GM23338 (cell line): ENCODE results near the gene CD83. TPM values are rescaled to one million over a fixed set of nuclear protein-coding genes. Genes with fewer than 3 reads are reported as not detected.

ENCODE experiments used
- ATAC-seq: fragments of 200-7000 bp; cut with Tn5 transposase; 3 replicates; pipeline ENCODE4 v1.9.1; 2020
- DNase-seq: peaks from one replicate; pipeline ENCODE4 v3.0.0-alpha.2; 2015; ENCODE audit warnings: low spot score
- H2AFZ ChIP-seq: fragments of 200-600 bp; sonication (generic); 2 replicates; pipeline ENCODE4 v1.8.0; 2016; ENCODE audit warnings: antibody characterized with exemption, mild to moderate bottlenecking, moderate library complexity
- H3F3A ChIP-seq: fragments of 200-600 bp; sonication (generic); replicated peaks from 2 replicates; pipeline ENCODE4 v1.8.0; 2017; ENCODE audit warnings: antibody characterized with exemption, mixed run types, low read depth
- H3K27ac ChIP-seq: fragments of 200-600 bp; sonication (generic); 2 replicates; pipeline ENCODE4 v1.6.1; 2016; ENCODE audit warnings: low read depth
- H3K27me3 ChIP-seq: fragments of 200-600 bp; sonication (generic); 2 replicates; pipeline ENCODE4 v1.8.0; 2016; ENCODE audit warnings: mild to moderate bottlenecking, mixed run types, moderate library complexity; ENCODE audit not compliant: insufficient read depth
- H3K36me3 ChIP-seq: fragments of 200-600 bp; sonication (generic); 2 replicates; pipeline ENCODE4 v1.8.0; 2016; ENCODE audit warnings: mild to moderate bottlenecking; ENCODE audit not compliant: insufficient read depth
- H3K4me1 ChIP-seq: fragments of 200-600 bp; sonication (generic); 2 replicates; pipeline ENCODE4 v1.8.0; 2016; ENCODE audit warnings: mild to moderate bottlenecking, moderate library complexity; ENCODE audit not compliant: insufficient read depth
- H3K4me2 ChIP-seq: fragments of 200-600 bp; sonication (generic); 2 replicates; pipeline ENCODE4 v1.7.1; 2017; ENCODE audit warnings: mixed run types
- H3K4me3 ChIP-seq: fragments of 200-600 bp; sonication (generic); 2 replicates; pipeline ENCODE4 v1.6.1; 2016; ENCODE audit warnings: mixed run types
- H3K79me2 ChIP-seq: fragments of 200-600 bp; sonication (generic); replicated peaks from 2 replicates; pipeline ENCODE4 v1.8.0; 2017; ENCODE audit warnings: mild to moderate bottlenecking; ENCODE audit not compliant: insufficient read depth
- H3K9me2 ChIP-seq: fragments of 200-600 bp; sonication (generic); 2 replicates; pipeline ENCODE4 v1.8.0; 2017; ENCODE audit not compliant: insufficient read depth
- H4K20me1 ChIP-seq: fragments of 200-600 bp; sonication (generic); replicated peaks from 2 replicates; pipeline ENCODE4 v1.8.0; 2017; ENCODE audit warnings: mild to moderate bottlenecking; ENCODE audit not compliant: insufficient read depth
- H3K27ac Mint-ChIP-seq: 2 replicates; pipeline ENCODE4 v1.8.0; 2020; ENCODE audit warnings: inconsistent platforms, mild to moderate bottlenecking, moderate library complexity, mixed read lengths
- H3K27me3 Mint-ChIP-seq: 3 replicates; pipeline ENCODE4 v1.8.0; 2022; ENCODE audit warnings: low read depth, mild to moderate bottlenecking, moderate library complexity, mixed read lengths, inconsistent platforms; ENCODE audit not compliant: insufficient read depth, poor library complexity
- H3K36me3 Mint-ChIP-seq: 3 replicates; pipeline ENCODE4 v1.8.0; 2021; ENCODE audit warnings: low read depth, mild to moderate bottlenecking, inconsistent platforms, moderate library complexity, mixed read lengths
- H3K4me1 Mint-ChIP-seq: 3 replicates; pipeline ENCODE4 v1.8.0; 2020; ENCODE audit warnings: mild to moderate bottlenecking, inconsistent platforms, mixed read lengths
- H3K4me3 Mint-ChIP-seq: 3 replicates; pipeline ENCODE4 v1.8.0; 2021; ENCODE audit warnings: moderate library complexity, mild to moderate bottlenecking, inconsistent platforms, mixed read lengths
- H3K9me3 Mint-ChIP-seq: 3 replicates; pipeline ENCODE4 v1.8.0; 2020; ENCODE audit warnings: moderate library complexity, mild to moderate bottlenecking, inconsistent platforms, mixed read lengths
- CREB1 ChIP-seq: fragments of 250-450 bp; sonication (Bioruptor Pico); IDR thresholded peaks from 2 replicates; pipeline ENCODE4 v1.5.0; 2020; ENCODE audit warnings: low read depth, mild to moderate bottlenecking, moderate library complexity
- EZH2phosphoT487 ChIP-seq: fragments of 200-600 bp; sonication (generic); IDR thresholded peaks from one replicate; pipeline ENCODE4 v1.8.1; 2018; ENCODE audit warnings: antibody characterized with exemption; ENCODE audit not compliant: unreplicated experiment
- NANOG ChIP-seq: IDR thresholded peaks from 2 replicates; pipeline ENCODE4 v1.6.1; 2016; ENCODE audit warnings: antibody characterized with exemption, borderline replicate concordance
- POLR2AphosphoS5 ChIP-seq: IDR thresholded peaks from 2 replicates; pipeline ENCODE4 v1.6.1; 2016; ENCODE audit warnings: antibody characterized with exemption, low read depth
- ZNF331 ChIP-seq: fragments of 250-450 bp; sonication (Bioruptor Pico); IDR thresholded peaks from 2 replicates; pipeline ENCODE4 v1.5.0; 2020; ENCODE audit warnings: low read depth, mild to moderate bottlenecking, moderate library complexity
- polyA plus RNA-seq: library from polyadenylated mRNA; unstranded; fragments of >200 nt; fragmentation: Nextera tagmentation; extraction: Ambion mirVana; gene quantifications from 2 replicates; pipeline ENCODE4 v1.2.1, GENCODE V29; 2016
- total RNA-seq: library from RNA; depleted of rRNA; stranded (reverse); fragments of >200 nt; shearing (Covaris generic); gene quantifications from 2 replicates; pipeline ENCODE4 v1.2.3, GENCODE V29; 2014
- TF ChIP-seq, protein P1 (sequence below), 2 experiments: fragments of 200-600 bp in 1 of 2; sonication (generic) in 1 of 2; conservative IDR thresholded peaks; 2 replicates each; pipeline versions ENCODE4 v1.5.1 to v1.6.1; 2016 to 2017; ENCODE audit warnings: antibody characterized with exemption in 2 of 2, low read depth in 2 of 2, mild to moderate bottlenecking in 2 of 2, moderate library complexity in 1 of 2
- TF ChIP-seq, protein P2 (sequence below): fragments of 250-450 bp; sonication (Bioruptor Pico); IDR thresholded peaks from 2 replicates; pipeline ENCODE4 v1.5.0; 2020; ENCODE audit warnings: mild to moderate bottlenecking, moderate library complexity

Gene CD83
- total and polyA plus RNA-seq, 2 experiments from 2014 or later = 8.1 to 13.2 TPM

DNA sequence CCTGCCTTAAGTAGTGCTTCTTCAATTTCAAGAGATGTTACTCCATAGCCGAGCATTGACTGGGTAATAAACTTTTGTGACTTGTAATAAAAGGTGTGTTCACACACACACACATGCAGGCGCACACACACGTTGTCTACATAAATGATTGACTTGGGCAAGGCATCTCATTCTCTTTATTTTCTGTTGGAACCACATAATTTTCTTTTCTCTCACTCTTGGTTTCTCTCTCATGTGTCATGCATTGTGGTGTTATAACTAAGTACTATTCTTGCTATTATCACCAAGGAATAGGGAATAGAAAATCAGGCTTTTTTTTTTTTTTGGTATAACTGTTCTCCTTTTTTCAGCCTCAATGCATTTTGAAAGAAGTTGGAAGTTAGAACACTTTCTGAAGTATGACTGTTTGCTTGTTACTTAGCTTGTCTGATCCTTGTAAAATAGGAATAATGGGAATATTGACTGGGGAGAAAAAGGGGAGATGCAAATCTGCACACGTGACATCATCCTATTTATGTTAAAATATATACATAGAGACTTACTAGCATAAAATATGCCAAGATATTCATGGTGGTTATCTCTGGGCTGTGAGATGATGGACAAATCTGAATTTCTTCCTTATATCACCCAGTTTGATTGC is 26.1 kb upstream of the CD83 start:
- no peaks in the 10 kb centered on the region; the same call in 1 of the 2 replicates for H3K36me3 ChIP-seq
- peaks cover 6% of the 10 kb centered on the region; the same call in 1 of the 2 replicates for H3K9me2 ChIP-seq
- no peak for DNase-seq
- no peaks in the 10 kb centered on the region for H3K79me2 ChIP-seq
- no peaks in the 10 kb centered on the region for H3F3A ChIP-seq
- H3K4me1 Mint-ChIP-seq = peaks cover 14% of the 10 kb centered on the region
- TF ChIP-seq NANOG (no peak), POLR2AphosphoS5 (no peak), EZH2phosphoT487 (no peak), ZNF331 (CRISPR knock-in tag) (no peak), CREB1 (CRISPR knock-in tag) (no peak)
- TF ChIP-seq, protein P1, sequence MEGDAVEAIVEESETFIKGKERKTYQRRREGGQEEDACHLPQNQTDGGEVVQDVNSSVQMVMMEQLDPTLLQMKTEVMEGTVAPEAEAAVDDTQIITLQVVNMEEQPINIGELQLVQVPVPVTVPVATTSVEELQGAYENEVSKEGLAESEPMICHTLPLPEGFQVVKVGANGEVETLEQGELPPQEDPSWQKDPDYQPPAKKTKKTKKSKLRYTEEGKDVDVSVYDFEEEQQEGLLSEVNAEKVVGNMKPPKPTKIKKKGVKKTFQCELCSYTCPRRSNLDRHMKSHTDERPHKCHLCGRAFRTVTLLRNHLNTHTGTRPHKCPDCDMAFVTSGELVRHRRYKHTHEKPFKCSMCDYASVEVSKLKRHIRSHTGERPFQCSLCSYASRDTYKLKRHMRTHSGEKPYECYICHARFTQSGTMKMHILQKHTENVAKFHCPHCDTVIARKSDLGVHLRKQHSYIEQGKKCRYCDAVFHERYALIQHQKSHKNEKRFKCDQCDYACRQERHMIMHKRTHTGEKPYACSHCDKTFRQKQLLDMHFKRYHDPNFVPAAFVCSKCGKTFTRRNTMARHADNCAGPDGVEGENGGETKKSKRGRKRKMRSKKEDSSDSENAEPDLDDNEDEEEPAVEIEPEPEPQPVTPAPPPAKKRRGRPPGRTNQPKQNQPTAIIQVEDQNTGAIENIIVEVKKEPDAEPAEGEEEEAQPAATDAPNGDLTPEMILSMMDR (conservative IDR thresholded peaks at IDR 0.05; ENCODE audit: low read depth in 2 of 2) = no peak
- TF ChIP-seq, protein P2, sequence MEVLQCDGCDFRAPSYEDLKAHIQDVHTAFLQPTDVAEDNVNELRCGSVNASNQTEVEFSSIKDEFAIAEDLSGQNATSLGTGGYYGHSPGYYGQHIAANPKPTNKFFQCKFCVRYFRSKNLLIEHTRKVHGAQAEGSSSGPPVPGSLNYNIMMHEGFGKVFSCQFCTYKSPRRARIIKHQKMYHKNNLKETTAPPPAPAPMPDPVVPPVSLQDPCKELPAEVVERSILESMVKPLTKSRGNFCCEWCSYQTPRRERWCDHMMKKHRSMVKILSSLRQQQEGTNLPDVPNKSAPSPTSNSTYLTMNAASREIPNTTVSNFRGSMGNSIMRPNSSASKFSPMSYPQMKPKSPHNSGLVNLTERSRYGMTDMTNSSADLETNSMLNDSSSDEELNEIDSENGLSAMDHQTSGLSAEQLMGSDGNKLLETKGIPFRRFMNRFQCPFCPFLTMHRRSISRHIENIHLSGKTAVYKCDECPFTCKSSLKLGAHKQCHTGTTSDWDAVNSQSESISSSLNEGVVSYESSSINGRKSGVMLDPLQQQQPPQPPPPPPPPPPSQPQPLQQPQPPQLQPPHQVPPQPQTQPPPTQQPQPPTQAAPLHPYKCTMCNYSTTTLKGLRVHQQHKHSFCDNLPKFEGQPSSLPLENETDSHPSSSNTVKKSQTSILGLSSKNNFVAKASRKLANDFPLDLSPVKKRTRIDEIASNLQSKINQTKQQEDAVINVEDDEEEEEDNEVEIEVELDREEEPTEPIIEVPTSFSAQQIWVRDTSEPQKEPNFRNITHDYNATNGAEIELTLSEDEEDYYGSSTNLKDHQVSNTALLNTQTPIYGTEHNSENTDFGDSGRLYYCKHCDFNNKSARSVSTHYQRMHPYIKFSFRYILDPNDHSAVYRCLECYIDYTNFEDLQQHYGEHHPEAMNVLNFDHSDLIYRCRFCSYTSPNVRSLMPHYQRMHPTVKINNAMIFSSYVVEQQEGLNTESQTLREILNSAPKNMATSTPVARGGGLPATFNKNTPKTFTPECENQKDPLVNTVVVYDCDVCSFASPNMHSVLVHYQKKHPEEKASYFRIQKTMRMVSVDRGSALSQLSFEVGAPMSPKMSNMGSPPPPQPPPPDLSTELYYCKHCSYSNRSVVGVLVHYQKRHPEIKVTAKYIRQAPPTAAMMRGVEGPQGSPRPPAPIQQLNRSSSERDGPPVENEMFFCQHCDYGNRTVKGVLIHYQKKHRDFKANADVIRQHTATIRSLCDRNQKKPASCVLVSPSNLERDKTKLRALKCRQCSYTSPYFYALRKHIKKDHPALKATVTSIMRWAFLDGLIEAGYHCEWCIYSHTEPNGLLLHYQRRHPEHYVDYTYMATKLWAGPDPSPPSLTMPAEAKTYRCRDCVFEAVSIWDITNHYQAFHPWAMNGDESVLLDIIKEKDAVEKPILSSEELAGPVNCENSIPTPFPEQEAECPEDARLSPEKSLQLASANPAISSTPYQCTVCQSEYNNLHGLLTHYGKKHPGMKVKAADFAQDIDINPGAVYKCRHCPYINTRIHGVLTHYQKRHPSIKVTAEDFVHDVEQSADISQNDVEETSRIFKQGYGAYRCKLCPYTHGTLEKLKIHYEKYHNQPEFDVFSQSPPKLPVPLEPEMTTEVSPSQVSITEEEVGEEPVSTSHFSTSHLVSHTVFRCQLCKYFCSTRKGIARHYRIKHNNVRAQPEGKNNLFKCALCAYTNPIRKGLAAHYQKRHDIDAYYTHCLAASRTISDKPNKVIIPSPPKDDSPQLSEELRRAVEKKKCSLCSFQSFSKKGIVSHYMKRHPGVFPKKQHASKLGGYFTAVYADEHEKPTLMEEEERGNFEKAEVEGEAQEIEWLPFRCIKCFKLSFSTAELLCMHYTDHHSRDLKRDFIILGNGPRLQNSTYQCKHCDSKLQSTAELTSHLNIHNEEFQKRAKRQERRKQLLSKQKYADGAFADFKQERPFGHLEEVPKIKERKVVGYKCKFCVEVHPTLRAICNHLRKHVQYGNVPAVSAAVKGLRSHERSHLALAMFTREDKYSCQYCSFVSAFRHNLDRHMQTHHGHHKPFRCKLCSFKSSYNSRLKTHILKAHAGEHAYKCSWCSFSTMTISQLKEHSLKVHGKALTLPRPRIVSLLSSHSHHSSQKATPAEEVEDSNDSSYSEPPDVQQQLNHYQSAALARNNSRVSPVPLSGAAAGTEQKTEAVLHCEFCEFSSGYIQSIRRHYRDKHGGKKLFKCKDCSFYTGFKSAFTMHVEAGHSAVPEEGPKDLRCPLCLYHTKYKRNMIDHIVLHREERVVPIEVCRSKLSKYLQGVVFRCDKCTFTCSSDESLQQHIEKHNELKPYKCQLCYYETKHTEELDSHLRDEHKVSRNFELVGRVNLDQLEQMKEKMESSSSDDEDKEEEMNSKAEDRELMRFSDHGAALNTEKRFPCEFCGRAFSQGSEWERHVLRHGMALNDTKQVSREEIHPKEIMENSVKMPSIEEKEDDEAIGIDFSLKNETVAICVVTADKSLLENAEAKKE = no peak
- no peaks in the 10 kb centered on the region for H3K27me3 ChIP-seq
- H4K20me1 ChIP-seq = no peaks in the 10 kb centered on the region
- no peak overlapping the region for H3K27ac Mint-ChIP-seq
- no peak overlapping the region for H3K4me2 ChIP-seq
- no peak overlapping the region for H3K27ac ChIP-seq
- ATAC-seq = no peak
- H3K9me3 Mint-ChIP-seq = peaks cover 6% of the 10 kb centered on the region; the same call in 2 of the 3 replicates
- H3K4me1 ChIP-seq = peaks cover 9% of the 10 kb centered on the region
- no peaks in the 10 kb centered on the region for H3K36me3 Mint-ChIP-seq
- no peak overlapping the region for H3K4me3 Mint-ChIP-seq
- no peak overlapping the region for H3K4me3 ChIP-seq
- H3K27me3 Mint-ChIP-seq = peaks cover 4% of the 10 kb centered on the region
- H2AFZ ChIP-seq = no peak overlapping the region
